Ovary (tissue), 9 donors: Measurements from ENCODE around the gene CTNNBIP1. TPM values are rescaled to one million over a fixed set of nuclear protein-coding genes. Genes with fewer than 3 reads are reported as not detected.

Experiments
- DNase-seq, 5 donors: peaks; one replicate each; pipeline ENCODE4 v3.0.0-alpha.2; 2019 to 2020
- H3K27ac ChIP-seq, 2 donors: fragments of 200-600 bp; one replicate each; pipeline versions ENCODE4 v1.5.1 to v1.8.0; 2019 to 2022
- H3K27me3 ChIP-seq: fragments of 200-600 bp; one replicate; pipeline ENCODE4 v1.8.0; 2022
- H3K36me3 ChIP-seq: fragments of 200-600 bp; sonication (generic); one replicate; pipeline ENCODE4 v1.5.1; 2019
- H3K4me1 ChIP-seq: one replicate; pipeline ENCODE4 v1.8.1; 2013; ENCODE audit warnings: mild to moderate bottlenecking, moderate library complexity; ENCODE audit not compliant: insufficient read depth
- H3K4me3 ChIP-seq: fragments of 200-600 bp; sonication (generic); one replicate; pipeline ENCODE4 v1.5.1; 2017
- H3K9me3 ChIP-seq, 2 donors: fragments of 200-600 bp in 1 of 2; sonication (generic) in 1 of 2; one replicate each; pipeline versions ENCODE4 v1.5.1 to v1.8.1; 2013 to 2019; ENCODE audit warnings: mild to moderate bottlenecking in 1 of 2, moderate library complexity in 1 of 2
- EP300 ChIP-seq: sonication (generic); formaldehyde crosslinking; IDR thresholded peaks from one replicate; pipeline ENCODE4 v1.6.1; 2017; ENCODE audit warnings: antibody characterized with exemption
- POLR2A ChIP-seq: fragments of 450-650 bp; IDR thresholded peaks from one replicate; pipeline ENCODE4 v1.6.1; 2017; ENCODE audit warnings: antibody characterized with exemption, mild to moderate bottlenecking, moderate library complexity
- WGBS, 3 donors: extraction: QIAGEN DNeasy Blood & Tissue Kit in 1 of 3; methylation state at CpG; one replicate each; pipeline versions ENCODE4 v1.1.5 to v1.1.7; 2013 to 2017; 5-methylcytosine and 5-hydroxymethylcytosine counted together
- intact Hi-C, 4 donors: fragments of 100-400 bp; cut with DNase I; formaldehyde crosslinking; loops; one replicate each; pipeline versions ENCODE4 v1.11.0 to v1.15.1; 2022 to 2023
- polyA plus RNA-seq, 2 donors: library from polyadenylated mRNA; stranded (reverse); fragments of 200-250 nt in 1 of 2; fragments of 350-450 nt in 1 of 2; fragmentation: Illumina TruSeq in 1 of 2; extraction: RNeasy Lipid Tissue Mini Kit (QIAGEN cat#74804) in 1 of 2; gene quantifications; one replicate each; pipeline ENCODE4 v1.2.3, GENCODE V29; 2013 to 2014
- total RNA-seq, 7 donors: library from RNA; depleted of rRNA in 2 of 7; stranded (reverse); fragments of >200 nt in 2 of 7; fragmentation: NEBNext Ultra II Directional in 3 of 7; extraction: Animal tissue kit (Norgen Biotek cat#: 25700) in 3 of 7; gene quantifications; one replicate each; pipeline versions ENCODE4 v1.1.0 to v1.2.4, GENCODE V29; 2016 to 2023
- TF ChIP-seq, protein P1 (sequence below), 3 donors: fragments of 450-650 bp in 2 of 3; fragments of 200-600 bp in 1 of 3; IDR thresholded peaks; one replicate each; pipeline versions ENCODE4 v1.5.1 to v1.8.0; 2016 to 2022; ENCODE audit warnings: antibody characterized with exemption in 3 of 3, mild to moderate bottlenecking in 1 of 3
- donor health status: DM: no; HTN: no; CAD: no; lungs with moderate emphysema.
- donor health status: DM: no; HTN: no; CAD: no.
- donor health status: Bipolar disorder and iron deficiency.
- donor health status: DM: yes; HTN: yes; CAD: no.
- donor health status: DM: no; HTN: no; CAD: no.
- donor health status: DM: yes; HTN: yes; CAD: no.

Gene CTNNBIP1
- total and polyA plus RNA-seq, 9 donors, result 10.4 to 28.5 (median 20.7) TPM

- H3K27ac ChIP-seq, result peak overlapping the region in 1 of 2 donors; percentile 67
- peak overlapping the region; percentile 73 for H3K4me3 ChIP-seq
- no peak for DNase-seq
- WGBS, 3 donors, result 0 to 1% (median 0%) methylated on average over 14 of the region's 14 CpGs
- H3K27me3 ChIP-seq, result no peaks in the 10 kb centered on the region
- TF ChIP-seq EP300 (no peak), POLR2A (no peak)
- TF ChIP-seq, protein P1, sequence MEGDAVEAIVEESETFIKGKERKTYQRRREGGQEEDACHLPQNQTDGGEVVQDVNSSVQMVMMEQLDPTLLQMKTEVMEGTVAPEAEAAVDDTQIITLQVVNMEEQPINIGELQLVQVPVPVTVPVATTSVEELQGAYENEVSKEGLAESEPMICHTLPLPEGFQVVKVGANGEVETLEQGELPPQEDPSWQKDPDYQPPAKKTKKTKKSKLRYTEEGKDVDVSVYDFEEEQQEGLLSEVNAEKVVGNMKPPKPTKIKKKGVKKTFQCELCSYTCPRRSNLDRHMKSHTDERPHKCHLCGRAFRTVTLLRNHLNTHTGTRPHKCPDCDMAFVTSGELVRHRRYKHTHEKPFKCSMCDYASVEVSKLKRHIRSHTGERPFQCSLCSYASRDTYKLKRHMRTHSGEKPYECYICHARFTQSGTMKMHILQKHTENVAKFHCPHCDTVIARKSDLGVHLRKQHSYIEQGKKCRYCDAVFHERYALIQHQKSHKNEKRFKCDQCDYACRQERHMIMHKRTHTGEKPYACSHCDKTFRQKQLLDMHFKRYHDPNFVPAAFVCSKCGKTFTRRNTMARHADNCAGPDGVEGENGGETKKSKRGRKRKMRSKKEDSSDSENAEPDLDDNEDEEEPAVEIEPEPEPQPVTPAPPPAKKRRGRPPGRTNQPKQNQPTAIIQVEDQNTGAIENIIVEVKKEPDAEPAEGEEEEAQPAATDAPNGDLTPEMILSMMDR (IDR thresholded peaks at IDR 0.05), result no peak
- H3K9me3 ChIP-seq, result no peaks in the 10 kb centered on the region
- intact Hi-C loops, result loop anchor here in 2 of 4 donors (5.0 to 10.0 kb wide), 3 partner anchors 65 to 92 kb away; partner anchors contain the start of gene UBE4B (in 1 of the 2)
- H3K4me1 ChIP-seq, result peaks cover 5% of the 10 kb centered on the region
- H3K36me3 ChIP-seq, result no peaks in the 10 kb centered on the region
Measured at GRCh38 chr1:9942399-9942938, 32.4 kb upstream of the CTNNBIP1 start.

DNA sequence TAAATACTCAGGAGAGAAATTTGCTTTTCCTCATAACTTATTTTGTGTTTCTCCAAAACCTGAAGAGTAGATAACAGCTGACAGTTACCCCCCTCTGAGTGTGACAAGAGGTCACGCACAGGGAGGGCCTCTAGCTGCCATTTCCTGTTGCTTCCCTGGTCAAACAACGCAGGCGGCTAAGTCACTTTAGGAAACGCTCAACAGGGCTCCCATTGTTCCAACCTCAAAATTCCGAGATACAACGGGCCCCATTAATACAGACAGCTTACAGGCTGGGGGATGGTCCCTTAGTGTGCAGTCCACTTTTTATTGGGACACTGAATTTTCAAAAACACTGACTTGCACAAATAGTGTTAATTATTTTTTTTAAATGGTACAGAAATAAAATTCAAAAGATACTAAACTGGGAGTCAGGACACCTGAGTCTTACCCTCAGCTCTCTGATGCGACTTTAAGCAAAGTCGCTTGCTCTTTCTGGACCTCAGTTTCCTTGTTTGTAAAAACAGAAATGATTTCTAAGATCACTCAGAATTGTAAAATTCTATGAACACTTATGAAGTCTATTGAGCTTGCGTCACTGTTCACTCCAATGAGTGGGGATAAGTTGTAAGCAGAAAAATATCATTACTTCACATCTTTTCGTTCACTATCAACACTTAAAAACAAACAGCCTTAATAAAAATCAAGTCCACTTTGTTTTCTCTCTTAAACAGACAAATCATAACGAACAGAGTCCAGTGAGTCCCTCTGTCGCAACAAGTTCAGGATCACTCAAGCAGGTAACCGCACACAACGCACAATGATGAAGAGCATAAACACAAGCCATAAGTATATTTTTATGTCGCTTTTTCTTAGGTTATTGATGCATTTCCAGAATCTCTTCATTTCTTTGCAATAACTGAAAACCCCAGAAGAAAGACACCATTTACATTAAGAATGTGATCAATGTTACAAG is 19.6 kb upstream of the CTNNBIP1 start:
- 79 to 83% (median 79%) methylated on average over 15 of the region's 15 CpGs for WGBS, 3 donors
- no peaks in the 10 kb centered on the region for H3K9me3 ChIP-seq
- no peak overlapping the region for H3K4me3 ChIP-seq
- no peak for DNase-seq
- H3K4me1 ChIP-seq, result no peaks in the 10 kb centered on the region
- no peak overlapping the region for H3K27ac ChIP-seq
- H3K36me3 ChIP-seq, result no peaks in the 10 kb centered on the region
- TF ChIP-seq POLR2A (no peak), EP300 (no peak)
- TF ChIP-seq, protein P1 (IDR thresholded peaks at IDR 0.05), result no peak
- no peaks in the 10 kb centered on the region for H3K27me3 ChIP-seq
- intact Hi-C loops, result no loop called here

DNA sequence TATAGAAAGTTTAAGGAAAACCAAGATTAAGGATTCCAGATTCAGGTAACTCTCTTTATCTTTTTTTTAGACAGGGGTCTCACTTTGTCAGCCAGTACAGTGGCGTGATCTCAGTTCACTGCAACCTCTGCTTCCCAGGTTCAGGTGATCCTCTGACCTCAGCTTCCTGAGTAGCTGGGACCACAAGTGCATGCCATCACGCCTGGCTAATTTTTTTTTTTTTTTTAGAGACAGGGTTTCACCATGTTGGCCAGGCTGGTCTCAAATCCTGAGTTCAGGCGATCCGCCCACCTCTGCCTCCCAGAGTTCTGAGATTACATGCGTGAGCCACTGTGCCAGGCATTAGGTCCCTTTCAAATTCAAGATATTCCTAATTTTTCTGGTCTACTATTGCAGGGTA is 17.2 kb upstream of the CTNNBIP1 start:
- H3K4me3 ChIP-seq, result no peak overlapping the region
- 89 to 94% (median 94%) methylated on average over 5 of the region's 5 CpGs for WGBS, 3 donors
- no peaks in the 10 kb centered on the region for H3K9me3 ChIP-seq
- no peak for DNase-seq
- intact Hi-C loops, result no loop called here
- TF ChIP-seq, protein P1 (IDR thresholded peaks at IDR 0.05), result no peak
- no peak for TF ChIP-seq EP300
- TF ChIP-seq POLR2A, result no peak
- no peaks in the 10 kb centered on the region for H3K4me1 ChIP-seq
- H3K27me3 ChIP-seq, result no peaks in the 10 kb centered on the region
- no peaks in the 10 kb centered on the region for H3K36me3 ChIP-seq
- H3K27ac ChIP-seq, result no peak overlapping the region

- WGBS, 3 donors, result 63 to 66% (median 64%) methylated on average over 5 of the region's 5 CpGs
- intact Hi-C loops, result no loop called here
- no peaks in the 10 kb centered on the region for H3K9me3 ChIP-seq
Measured at GRCh38 chr1:9922342-9922741, 12.3 kb upstream of the CTNNBIP1 start.

More at GRCh38 chr1:9922342-9922741, 12.3 kb upstream of the CTNNBIP1 start:
- DNase-seq, result no peak
- H3K27me3 ChIP-seq, result no peaks in the 10 kb centered on the region
- no peaks in the 10 kb centered on the region for H3K4me1 ChIP-seq
- no peak overlapping the region for H3K4me3 ChIP-seq
- TF ChIP-seq POLR2A (no peak), EP300 (no peak)
- H3K27ac ChIP-seq, result no peak overlapping the region
- no peaks in the 10 kb centered on the region for H3K36me3 ChIP-seq
